Vagina (tissue), 2 donors: ENCODE results near the gene DPP8. TPM values are rescaled to one million over a fixed set of nuclear protein-coding genes. Genes with fewer than 3 reads are reported as not detected.

Experiments
- DNase-seq, 2 donors: peaks; one replicate each; pipeline ENCODE4 v3.0.0-alpha.2; 2017; ENCODE audit errors: extremely low spot score in 2 of 2
- H3K27ac ChIP-seq: fragments of 200-600 bp; sonication (generic); one replicate; pipeline ENCODE4 v1.5.1; 2019
- H3K27me3 ChIP-seq: fragments of 200-600 bp; sonication (generic); one replicate; pipeline ENCODE4 v1.5.1; 2019
- H3K36me3 ChIP-seq, 2 donors: fragments of 200-600 bp; sonication (generic); one replicate each; pipeline ENCODE4 v1.5.1; 2017 to 2019
- H3K4me1 ChIP-seq: fragments of 200-600 bp; sonication (generic); one replicate; pipeline ENCODE4 v1.5.1; 2019
- H3K4me3 ChIP-seq, 2 donors: fragments of 200-600 bp; sonication (generic); 1 replicate in 1 of 2; 2 replicates in 1 of 2; pipeline ENCODE4 v1.5.1; 2016 to 2019
- H3K9me3 ChIP-seq: fragments of 200-600 bp; sonication (generic); one replicate; pipeline ENCODE4 v1.5.1; 2019
- POLR2A ChIP-seq, 2 donors: fragments of 450-650 bp; IDR thresholded peaks; one replicate each; pipeline ENCODE4 v1.6.1; 2017; ENCODE audit warnings: antibody characterized with exemption in 2 of 2, mild to moderate bottlenecking in 2 of 2, moderate library complexity in 2 of 2
- POLR2AphosphoS5 ChIP-seq, 2 donors: sonication (generic); formaldehyde crosslinking; IDR thresholded peaks; one replicate each; pipeline ENCODE4 v1.9.0; 2017; ENCODE audit warnings: antibody characterized with exemption in 2 of 2, mild to moderate bottlenecking in 2 of 2, low read depth in 1 of 2; ENCODE audit not compliant: insufficient read depth in 1 of 2
- intact Hi-C: fragments of 100-400 bp; cut with DNase I; formaldehyde crosslinking; loops from one replicate; pipeline ENCODE4 v1.15.1; 2023
- total RNA-seq: library from RNA; depleted of rRNA; stranded (reverse); fragments of >200 nt; gene quantifications from one replicate; pipeline ENCODE4 v1.2.3, GENCODE V29; 2016
- TF ChIP-seq, protein P1 (sequence below), 3 experiments: fragments of 450-650 bp in 2 of 3; fragments of 200-600 bp in 1 of 3; sonication (generic) in 1 of 3; IDR thresholded peaks; one replicate each; pipeline ENCODE4 v1.5.1; 2017 to 2019; ENCODE audit warnings: antibody characterized with exemption in 3 of 3, mild to moderate bottlenecking in 2 of 3, moderate library complexity in 2 of 3

The DPP8 gene
- total RNA-seq, 1 donor from 2014 or later, result 28.2 TPM

DNA sequence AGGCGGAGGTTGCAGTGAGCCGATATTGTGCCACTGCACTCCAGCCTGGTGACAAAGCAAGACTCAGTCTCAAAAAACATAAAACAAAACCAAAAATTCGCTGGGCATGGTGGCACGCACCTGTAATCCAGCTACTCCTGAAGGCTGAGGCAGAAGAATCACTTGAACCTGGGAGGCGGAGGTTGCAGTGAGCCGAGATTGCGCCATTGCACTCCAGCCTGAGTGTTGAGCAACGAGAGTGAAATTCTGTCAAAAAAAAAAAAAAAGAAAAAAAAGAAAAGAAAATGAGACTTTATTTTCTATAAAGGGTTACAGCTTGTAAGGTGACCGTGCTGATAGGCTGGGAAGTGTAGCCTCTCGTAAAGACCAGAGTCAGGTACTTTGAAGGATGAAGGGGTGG, 6.7 kb upstream of the DPP8 start:
- H3K36me3 ChIP-seq, result no peaks in the 10 kb centered on the region
- TF ChIP-seq POLR2AphosphoS5 (IDR thresholded peaks at IDR 0.05; ENCODE audit: insufficient read depth in 1 of 2, low read depth in 1 of 2), result no peak
- no peak for TF ChIP-seq POLR2A (IDR thresholded peaks at IDR 0.05)
- TF ChIP-seq, protein P1, sequence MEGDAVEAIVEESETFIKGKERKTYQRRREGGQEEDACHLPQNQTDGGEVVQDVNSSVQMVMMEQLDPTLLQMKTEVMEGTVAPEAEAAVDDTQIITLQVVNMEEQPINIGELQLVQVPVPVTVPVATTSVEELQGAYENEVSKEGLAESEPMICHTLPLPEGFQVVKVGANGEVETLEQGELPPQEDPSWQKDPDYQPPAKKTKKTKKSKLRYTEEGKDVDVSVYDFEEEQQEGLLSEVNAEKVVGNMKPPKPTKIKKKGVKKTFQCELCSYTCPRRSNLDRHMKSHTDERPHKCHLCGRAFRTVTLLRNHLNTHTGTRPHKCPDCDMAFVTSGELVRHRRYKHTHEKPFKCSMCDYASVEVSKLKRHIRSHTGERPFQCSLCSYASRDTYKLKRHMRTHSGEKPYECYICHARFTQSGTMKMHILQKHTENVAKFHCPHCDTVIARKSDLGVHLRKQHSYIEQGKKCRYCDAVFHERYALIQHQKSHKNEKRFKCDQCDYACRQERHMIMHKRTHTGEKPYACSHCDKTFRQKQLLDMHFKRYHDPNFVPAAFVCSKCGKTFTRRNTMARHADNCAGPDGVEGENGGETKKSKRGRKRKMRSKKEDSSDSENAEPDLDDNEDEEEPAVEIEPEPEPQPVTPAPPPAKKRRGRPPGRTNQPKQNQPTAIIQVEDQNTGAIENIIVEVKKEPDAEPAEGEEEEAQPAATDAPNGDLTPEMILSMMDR (IDR thresholded peaks at IDR 0.05), result no peak
- no peak overlapping the region for H3K27ac ChIP-seq
- DNase-seq, result no peak
- no peaks in the 10 kb centered on the region for H3K27me3 ChIP-seq
- intact Hi-C loops, result no loop called here
- H3K4me1 ChIP-seq, result no peaks in the 10 kb centered on the region
- H3K9me3 ChIP-seq, result no peaks in the 10 kb centered on the region
- no peak overlapping the region for H3K4me3 ChIP-seq

DNA sequence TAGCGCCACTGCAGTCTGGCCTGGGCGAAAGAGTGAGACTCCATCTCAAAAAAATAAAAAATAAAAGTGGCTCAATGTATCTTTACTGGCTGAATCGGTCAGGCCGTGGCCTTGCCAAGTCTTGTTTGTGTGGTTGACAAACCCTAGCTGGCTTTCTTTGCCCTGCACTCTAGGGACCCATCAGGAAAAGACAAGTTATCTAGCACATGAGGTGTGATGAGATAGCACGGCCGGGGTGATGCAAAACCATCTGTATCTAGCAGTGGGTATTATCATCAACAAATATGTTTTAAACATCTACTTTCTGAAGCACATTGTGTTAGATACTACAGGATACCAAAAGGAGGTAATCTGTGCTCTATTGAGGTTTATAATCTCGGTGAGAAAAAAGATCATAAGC, 3.9 kb upstream of the DPP8 start:
- Histone ChIP-seq H3K27ac (no peak overlapping the region), H3K4me3 (no peak overlapping the region), H3K9me3 (no peaks in the 10 kb centered on the region), H3K4me1 (peaks cover 5% of the 10 kb centered on the region), H3K36me3 (no peaks in the 10 kb centered on the region), H3K27me3 (no peaks in the 10 kb centered on the region)
- no peak for TF ChIP-seq POLR2AphosphoS5 (IDR thresholded peaks at IDR 0.05; ENCODE audit: insufficient read depth in 1 of 2, low read depth in 1 of 2)
- DNase-seq, result no peak
- intact Hi-C loops, result no loop called here

DNA sequence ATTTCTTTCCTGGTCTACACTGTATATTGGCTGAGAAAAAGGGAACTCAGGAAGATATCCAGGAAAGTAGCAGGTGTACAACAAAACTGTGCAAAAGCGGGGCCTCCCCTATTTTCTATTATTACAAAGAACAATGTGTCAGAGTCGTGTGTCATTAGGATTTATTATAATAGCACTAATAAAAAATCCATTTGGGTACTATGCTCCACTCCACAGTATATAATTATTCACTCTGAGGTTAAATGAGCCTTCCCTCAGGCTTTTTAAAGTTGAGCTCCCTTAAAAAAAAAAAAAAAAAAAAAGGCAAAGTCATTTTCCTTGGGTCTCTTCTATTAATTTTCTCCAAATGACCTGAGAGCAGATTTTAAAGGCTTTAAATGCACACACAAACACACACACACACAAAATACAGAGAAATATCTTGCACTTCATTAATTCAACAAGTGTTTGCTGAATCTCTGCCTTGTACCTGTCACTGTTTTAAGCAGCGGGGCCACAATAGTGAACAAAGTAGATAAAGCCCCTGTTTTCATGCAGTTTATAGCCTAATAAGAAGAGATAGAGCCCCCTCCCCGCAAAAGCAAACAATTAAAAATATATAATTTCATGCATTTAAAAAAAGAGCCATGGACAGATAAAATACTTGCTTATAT, 1.3 kb upstream of the DPP8 start:
- peaks cover 30% of the 10 kb centered on the region for H3K4me1 ChIP-seq
- no peak overlapping the region for H3K4me3 ChIP-seq
- H3K9me3 ChIP-seq, result no peaks in the 10 kb centered on the region
- H3K27ac ChIP-seq, result no peak overlapping the region
- H3K36me3 ChIP-seq, result no peaks in the 10 kb centered on the region
- intact Hi-C loops, result no loop called here
- TF ChIP-seq POLR2A (IDR thresholded peaks at IDR 0.05) (no peak), POLR2AphosphoS5 (IDR thresholded peaks at IDR 0.05; ENCODE audit: insufficient read depth in 1 of 2, low read depth in 1 of 2) (no peak)
- TF ChIP-seq, protein P1 (IDR thresholded peaks at IDR 0.05), result no peak
- H3K27me3 ChIP-seq, result no peaks in the 10 kb centered on the region
- DNase-seq, result no peak

DNA sequence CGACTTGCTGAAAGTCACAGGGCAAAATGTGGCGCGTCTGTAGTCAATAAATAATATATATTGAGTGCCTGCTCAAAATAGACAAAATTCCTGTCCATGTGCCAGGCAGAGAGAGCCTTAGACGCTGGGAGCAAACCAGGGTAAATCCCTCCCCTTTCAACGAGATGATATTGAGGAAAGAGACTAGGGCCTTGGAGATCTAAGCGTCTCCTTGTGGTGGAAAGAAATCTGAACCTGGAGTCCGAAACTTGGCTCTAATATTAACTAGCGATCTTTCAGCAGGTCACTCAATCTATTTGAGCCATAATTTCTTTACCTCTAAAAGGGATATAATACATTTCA, 348 bp upstream of the DPP8 start:
- DNase-seq, result no peak
- no peaks in the 10 kb centered on the region for H3K27me3 ChIP-seq
- peak overlapping the region; percentile 89 to 99 for H3K4me3 ChIP-seq
- TF ChIP-seq POLR2A (IDR thresholded peaks at IDR 0.05) (no peak), POLR2AphosphoS5 (IDR thresholded peaks at IDR 0.05; ENCODE audit: insufficient read depth in 1 of 2, low read depth in 1 of 2) (no peak)
- TF ChIP-seq, protein P1 (IDR thresholded peaks at IDR 0.05), result no peak
- intact Hi-C loops, result no loop called here
- peak overlapping the region; percentile 86 for H3K27ac ChIP-seq
- H3K36me3 ChIP-seq, result no peaks in the 10 kb centered on the region
- peaks cover 35% of the 10 kb centered on the region for H3K4me1 ChIP-seq
- no peaks in the 10 kb centered on the region for H3K9me3 ChIP-seq

DNA sequence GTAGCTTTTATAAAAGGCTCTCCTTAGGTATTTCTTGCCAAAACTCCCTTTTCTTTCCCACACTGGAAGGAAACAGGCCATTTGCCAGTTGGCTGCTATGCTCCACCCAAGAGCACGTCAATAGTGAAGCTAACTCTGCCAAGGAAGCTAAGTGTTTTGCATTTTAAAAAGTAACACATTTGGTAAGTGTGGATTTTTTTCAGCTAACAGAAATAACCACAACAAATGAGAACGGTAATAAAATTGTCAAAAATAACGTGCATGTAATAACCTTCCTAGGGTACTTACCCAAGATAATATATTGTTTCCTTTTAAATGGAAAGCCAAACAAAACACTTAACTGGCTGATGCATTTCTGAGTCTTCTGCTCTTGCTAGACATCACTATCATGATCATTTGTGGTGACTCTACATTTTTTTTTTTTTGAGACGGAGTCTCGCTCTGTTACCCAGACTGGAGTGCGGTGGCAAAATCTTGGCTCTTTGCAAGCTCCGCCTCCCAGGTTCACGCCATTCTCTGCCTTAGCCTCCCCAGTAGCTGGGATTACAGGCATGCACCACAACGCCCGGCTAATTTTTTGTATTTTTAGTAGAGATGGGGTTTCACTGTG, 4.6 kb downstream of the DPP8 start:
- peaks cover 55% of the 10 kb centered on the region for H3K4me1 ChIP-seq

More for the DNA sequence above, 4.6 kb downstream of the DPP8 start:
- H3K9me3 ChIP-seq, result no peaks in the 10 kb centered on the region
- intact Hi-C loops, result no loop called here
- H3K27ac ChIP-seq, result peak overlapping the region; percentile 68
- H3K36me3 ChIP-seq, result peaks cover 0 to 17% of the 10 kb centered on the region in 2 donors
- no peak for DNase-seq
- no peaks in the 10 kb centered on the region for H3K27me3 ChIP-seq
- peak overlapping the region; percentile 9 to 21 for H3K4me3 ChIP-seq
- TF ChIP-seq POLR2AphosphoS5 (IDR thresholded peaks at IDR 0.05; ENCODE audit: insufficient read depth in 1 of 2, low read depth in 1 of 2), result peak in 1 of 2 donors; percentile 87
- TF ChIP-seq POLR2A (IDR thresholded peaks at IDR 0.05), result no peak
- TF ChIP-seq, protein P1 (IDR thresholded peaks at IDR 0.05), result no peak
